Stimulated activated CD4-positive, alpha-beta T cell treated with anti-CD3 and anti-CD28 coated beads, Interleukin-4, amount 100 ng/mL, for 48 hours (primary cell): ENCODE results near the gene OCA2.

Experiments used
- DNase-seq, 2 donors: peaks; one replicate each; pipeline ENCODE4 v3.0.0-alpha.2; 2020; ENCODE audit warnings: low read depth in 2 of 2

OCA2 gene

DNA sequence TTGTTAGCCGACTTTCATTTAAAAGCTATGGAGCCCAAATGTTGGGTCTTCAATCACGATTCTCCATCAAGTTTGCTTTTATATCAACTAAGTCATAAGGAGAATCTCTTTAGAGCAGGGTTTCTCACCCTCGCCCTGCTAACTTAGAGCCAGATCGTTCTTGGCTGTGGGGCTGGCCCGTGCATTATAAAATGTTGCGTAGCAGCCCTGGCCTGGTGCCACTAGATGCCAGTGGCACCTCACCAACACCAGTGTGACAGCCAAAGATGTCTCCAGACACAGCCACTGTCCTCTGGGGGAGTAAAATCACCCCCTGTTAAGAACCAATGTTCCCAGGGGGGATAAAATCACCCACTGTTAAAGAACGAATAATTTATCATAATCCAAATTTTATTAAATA is 226.1 kb downstream of the OCA2 start:
- DNase-seq: no peak

GRCh38 chr15:27872355-27872754 is 226.8 kb downstream of the OCA2 start:
- no peak for DNase-seq

DNA sequence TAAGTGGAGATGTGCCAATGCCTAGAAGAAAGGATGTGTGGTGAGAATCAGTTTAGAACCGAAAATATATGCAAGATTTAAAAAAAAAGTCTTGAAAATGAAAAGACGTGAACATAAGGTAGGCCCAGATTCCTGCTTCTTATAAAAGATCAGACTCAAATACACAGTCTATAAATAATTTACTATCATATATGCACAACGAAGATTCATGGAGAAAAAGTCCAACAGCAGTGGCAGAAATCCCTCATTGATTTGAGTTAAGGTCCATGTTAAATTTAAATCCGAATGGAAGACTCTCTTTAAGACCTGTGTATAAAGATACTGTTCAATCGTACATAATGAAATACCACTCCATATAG is 227.2 kb downstream of the OCA2 start:
- DNase-seq: no peak

DNA sequence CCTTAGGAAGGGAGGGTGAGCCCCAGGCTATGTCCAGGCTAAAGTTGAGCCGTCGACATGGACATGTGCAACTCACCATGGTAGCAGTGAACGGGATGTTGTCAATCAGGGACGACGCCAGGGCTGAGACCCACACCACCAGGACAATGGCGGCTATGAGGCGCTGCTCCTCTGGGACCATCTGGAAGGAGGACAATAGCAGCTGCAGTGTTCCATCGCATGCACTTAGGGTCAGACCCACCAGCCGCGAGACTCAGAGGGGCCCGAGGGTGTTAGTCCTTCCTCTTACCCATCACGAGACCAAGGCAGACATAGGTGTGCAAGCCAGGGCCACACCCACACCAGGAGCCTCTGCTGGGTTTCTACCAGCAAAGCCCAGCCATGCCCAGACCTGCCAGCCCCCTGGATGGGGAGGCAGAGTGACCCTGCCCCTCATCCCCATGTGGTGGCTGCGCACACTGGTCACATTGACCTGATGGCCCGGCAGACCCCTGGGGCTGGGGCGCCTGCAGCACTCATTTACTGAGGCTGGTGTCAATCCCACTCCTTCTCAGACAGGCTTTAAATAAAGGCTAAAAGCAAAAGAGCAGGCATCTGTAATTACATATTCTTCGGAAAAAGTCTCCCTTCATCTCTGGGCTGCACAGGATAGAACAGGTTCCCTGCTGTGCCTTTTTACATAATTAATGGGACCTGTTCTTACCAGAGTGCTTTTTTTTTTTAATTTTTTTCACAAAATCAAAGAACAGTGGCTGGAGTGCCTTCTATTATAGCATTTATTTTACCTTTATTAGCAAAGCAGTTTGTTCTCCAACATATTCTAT is 227.8 kb downstream of the OCA2 start:
- DNase-seq: no peak

DNA sequence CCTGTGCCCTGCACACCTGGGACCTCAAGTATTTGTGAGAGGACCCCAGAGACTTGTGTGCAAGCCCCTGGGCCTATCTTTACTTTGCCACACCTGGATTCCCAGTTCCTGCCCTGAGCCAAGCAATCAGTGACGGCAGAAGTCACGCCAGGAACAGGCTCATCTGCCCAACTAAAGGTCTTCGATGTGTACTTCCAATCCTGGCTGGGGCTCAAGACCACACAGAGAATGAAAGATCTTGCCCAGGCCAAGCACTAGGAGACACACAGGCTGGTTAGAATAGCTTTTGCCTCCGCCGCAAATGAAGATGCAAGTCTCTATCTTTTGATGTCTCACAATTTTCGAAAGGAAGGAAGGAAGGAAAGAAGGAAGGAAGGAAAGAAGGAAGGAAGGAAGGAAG is 228.8 kb downstream of the OCA2 start:
- no peak for DNase-seq

DNA sequence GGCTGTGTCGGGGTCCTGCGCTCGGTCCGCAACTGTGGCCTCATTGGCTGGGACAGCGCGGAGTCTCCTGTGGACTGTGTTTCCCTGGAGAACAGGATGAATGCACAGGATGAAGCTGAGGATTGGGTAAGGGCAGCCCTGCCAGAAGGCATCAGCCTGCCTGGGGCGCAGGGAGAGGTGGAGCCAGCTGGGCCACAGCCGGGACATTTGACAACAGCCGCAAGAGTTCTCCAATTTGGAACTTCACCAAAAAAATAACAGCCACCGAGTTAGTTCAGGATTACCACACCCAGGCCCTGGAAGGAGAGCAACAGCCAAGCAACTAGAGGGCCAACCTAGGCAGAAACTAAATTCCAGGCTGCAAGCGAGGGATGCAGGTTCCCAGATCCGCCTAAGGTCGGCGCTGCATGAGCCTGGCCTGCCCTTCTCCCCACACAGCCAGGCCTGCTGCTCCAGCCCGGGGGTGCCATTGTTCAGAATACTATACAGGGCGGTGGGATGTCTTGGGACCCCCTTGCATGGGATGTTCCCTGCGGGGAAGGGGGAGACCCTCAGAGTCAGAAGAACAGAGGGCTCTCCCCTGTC is 229.3 kb downstream of the OCA2 start:
- DNase-seq: no peak

DNA sequence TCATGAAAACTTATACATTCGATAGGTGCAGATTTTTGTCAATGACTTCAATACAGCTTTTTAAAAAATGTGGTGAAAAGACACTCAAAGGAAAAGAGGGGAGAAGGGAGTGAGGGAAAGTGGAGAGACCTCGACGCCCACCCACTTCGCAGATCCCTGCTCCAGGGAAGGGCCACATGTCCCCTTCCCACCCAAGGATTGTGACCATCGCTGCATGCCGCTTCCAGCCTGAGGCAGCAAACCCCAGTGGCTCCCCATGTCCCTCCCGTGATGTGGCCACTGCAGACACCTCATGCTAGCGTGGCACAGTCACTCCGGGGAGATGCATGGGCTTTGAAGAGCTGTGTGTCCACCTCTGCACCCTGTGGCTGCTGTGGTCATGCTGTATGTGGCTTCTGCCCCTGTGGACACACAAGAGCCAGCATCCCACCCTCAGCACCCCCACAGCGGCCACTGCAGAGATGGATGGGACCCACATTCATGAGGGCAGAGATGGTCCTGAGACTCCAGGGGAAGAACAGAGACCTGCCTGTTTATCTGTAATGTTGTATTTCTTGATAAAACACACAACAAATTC is 230.2 kb downstream of the OCA2 start:
- no peak for DNase-seq

GRCh38 chr15:27867861-27868260 is 231.3 kb downstream of the OCA2 start:
- DNase-seq: no peak

GRCh38 chr15:27866505-27867165 is 232.5 kb downstream of the OCA2 start:
- no peak for DNase-seq

DNA sequence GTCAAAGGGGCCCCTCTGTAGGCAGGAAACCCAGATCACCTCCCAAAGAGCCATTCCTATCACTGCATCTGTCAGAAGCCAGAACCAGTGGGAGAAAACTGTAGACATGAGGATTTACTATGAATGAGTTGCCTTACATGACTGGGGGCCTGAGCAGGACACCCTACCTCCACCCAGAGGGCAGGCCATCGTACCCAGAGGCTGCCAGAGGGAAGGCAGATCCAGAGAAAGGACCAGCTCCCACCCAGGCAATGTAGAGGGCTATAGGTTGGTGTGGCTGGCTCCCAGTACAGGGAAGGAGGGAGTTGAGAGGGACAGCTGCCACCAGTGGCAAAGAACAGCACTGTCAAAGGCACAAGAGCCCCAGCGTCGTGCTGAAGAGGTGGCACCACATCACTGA is 233.2 kb downstream of the OCA2 start:
- no peak for DNase-seq

GRCh38 chr15:27865323-27865922 is 233.7 kb downstream of the OCA2 start:
- DNase-seq: no peak

DNA sequence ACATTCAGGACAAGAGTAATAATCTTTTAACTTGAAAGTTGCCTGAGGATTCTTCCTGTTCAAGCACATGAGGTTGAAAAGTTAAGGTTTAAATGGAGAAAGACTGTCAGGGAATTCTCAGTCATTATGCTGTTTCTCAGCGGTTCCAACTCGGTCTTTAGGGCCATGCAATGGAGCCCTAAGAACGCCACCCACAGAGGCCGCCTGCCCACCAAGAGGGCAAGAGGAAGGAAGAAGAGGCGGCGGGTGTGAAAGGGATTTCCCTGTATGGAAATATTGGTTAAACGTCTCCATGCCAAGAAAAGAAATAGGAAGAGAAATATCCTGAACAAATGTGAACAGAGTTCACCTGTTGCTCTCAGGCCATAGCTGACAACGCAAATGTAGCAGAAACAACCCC is 234.4 kb downstream of the OCA2 start:
- no peak for DNase-seq

- no peak for DNase-seq
Observed at GRCh38 chr15:27864086-27864485, 235.0 kb downstream of the OCA2 start.

- no peak for DNase-seq
Observed at GRCh38 chr15:27863000-27863399, 236.1 kb downstream of the OCA2 start.

- no peak for DNase-seq
Observed at GRCh38 chr15:27861171-27861570, 237.9 kb downstream of the OCA2 start.

- no peak for DNase-seq
Observed at GRCh38 chr15:27855137-27855536, 244.0 kb downstream of the OCA2 start.

DNA sequence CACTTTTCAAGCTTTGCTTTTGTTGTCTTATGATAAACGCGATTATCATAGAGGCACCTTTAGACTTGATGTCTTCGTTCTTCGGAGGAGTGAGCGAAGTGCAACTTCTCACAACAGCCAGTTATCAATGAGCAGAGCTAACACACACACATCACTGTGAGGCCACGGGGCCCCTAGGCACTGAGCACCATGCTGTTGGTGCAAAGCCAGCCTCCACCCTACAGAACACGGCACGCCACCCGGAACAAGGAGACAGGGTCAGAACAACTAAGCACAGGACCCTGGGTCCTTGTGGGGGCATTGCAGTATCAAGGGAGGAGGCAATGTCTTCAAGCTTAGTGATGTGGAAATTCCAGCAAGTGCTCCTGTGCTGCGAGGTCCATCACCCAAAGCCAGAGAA is 244.5 kb downstream of the OCA2 start:
- DNase-seq: no peak

DNA sequence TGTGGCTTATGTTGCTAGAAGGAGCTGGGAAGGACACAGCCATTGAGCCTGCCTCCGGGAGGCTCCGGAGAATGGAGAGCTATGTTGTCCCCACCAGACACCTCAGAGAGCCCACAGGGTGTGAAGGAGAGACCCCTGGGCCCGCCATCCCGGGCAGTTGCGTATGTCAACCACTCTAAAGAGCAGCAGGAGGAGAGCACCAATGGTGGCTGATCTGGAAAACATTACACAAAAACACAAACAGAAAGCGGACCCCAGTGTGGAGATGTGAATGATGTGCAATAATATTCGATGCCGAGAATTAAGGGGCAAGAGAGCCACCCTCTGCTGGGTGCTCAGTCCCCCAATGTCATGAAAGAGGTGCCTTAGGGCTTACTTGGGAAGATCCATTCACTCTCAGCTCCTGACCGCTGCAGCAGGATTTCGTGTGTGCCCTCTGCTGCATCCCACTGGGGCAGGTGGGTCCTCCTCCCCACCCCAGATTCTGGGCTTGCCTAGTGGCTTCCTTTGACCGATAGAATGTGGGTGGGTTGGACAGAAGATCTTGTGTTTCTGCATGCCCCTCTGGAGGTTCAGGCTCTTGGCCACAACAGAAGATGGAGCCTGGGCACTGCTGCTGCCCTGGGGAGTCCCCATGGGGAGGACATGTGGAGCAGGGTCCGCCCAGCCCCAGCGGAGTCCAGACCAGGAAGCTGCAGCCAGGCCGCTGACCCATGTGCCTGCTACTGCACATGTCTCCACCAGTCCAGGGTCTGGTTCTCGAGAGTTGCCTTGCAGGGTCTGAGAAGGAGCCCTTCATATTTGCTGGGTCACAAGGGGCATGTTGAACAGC is 245.3 kb downstream of the OCA2 start:
- no peak for DNase-seq

DNA sequence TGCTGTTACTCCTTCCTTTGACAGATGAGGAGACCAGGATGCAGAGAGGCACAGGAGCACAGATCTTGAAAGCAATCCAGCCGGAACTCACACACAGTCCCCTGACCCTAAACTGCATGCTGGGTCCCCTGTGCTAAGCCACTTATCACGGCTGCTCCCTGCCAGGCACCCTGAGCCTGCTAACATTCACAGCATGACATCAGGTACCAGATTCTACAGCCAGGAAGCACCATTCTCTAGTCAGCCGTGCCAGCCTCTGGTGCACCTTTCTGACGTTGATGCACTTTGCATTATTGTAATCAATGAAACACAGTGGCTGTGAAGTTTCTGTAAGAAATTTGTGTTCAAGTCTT is 247.3 kb downstream of the OCA2 start:
- no peak for DNase-seq

DNA sequence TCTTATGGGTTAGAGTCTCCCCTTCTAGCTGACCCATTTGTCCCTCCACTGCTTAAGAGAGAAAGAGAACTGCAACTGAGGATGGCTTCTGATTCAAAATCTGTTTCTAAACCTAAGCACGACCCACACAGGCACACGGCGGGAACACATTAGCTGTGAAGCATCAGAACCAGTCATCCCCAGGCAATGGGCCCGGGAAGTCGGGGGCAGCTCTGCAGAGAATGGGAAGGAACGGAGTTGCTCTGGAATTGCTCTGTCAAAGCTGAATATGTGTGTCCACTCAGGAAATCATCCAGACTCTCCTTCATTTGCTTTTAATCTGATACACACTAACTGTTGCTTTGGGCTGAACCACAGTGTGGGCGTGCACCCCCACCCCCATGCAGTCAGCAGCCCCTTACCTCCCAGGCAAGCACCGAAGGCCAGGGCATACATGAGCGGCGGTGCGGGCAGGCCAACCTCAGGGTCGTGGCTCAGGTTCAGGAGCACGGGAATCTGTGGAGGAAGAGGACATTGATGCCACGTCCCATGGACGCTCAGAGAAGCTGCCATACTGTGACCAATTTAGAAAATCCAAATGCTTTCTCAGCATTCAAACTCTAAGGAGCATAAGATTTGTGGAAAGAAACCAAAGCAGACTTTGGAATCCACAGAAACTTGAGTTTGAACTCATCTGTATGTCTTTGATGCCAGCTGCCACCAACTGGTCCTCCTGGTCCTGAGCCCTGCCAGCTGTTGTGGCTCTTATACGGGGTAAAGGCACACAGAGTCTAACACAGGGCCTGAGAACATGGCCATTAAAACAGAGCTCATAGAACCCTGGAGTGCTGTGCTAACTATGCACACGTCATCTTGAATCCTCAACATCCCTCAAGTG is 247.9 kb downstream of the OCA2 start:
- DNase-seq: no peak

GRCh38 chr15:27850050-27850449 is 249.1 kb downstream of the OCA2 start:
- no peak for DNase-seq
